NCI-H345 treated with DMSO at 0.1 percent for 48 hours (cell line): ENCODE data around the gene PIEZO1.
A peak's percentile ranks its signal among the peaks of the same experiment; 100 is the strongest.

Source experiments
- DNase-seq: peaks from one replicate; lab custom pipeline; 2025; ENCODE audit not compliant: unreplicated experiment; lab: John Stamatoyannopoulos, UW

Gene PIEZO1

GRCh38 chr16:88817785-88818574, 33.0 kb upstream of the PIEZO1 start:
- no peak for DNase-seq

- no peak for DNase-seq
Observed at GRCh38 chr16:88816736-88817535, 31.9 kb upstream of the PIEZO1 start.

- no peak for DNase-seq
Observed at GRCh38 chr16:88815901-88816589, 31.0 kb upstream of the PIEZO1 start.

- DNase-seq = no peak
Observed at GRCh38 chr16:88815227-88815626, 30.2 kb upstream of the PIEZO1 start.

GRCh38 chr16:88814144-88814502, 29.1 kb upstream of the PIEZO1 start:
- DNase-seq = no peak

GRCh38 chr16:88813269-88814143, 28.5 kb upstream of the PIEZO1 start:
- no peak for DNase-seq

- no peak for DNase-seq
Observed at GRCh38 chr16:88812513-88813268, 27.7 kb upstream of the PIEZO1 start.

- peak; percentile 67 for DNase-seq
Observed at GRCh38 chr16:88811769-88812512, 26.9 kb upstream of the PIEZO1 start, which contains the start of gene APRT. APRT (minus strand) TSS chr16:88811928; CDS start chr16:88811899, 29 bp downstream.

GRCh38 chr16:88810912-88811768, 26.1 kb upstream of the PIEZO1 start:
- DNase-seq = no peak

GRCh38 chr16:88810166-88810911, 25.3 kb upstream of the PIEZO1 start:
- no peak for DNase-seq

GRCh38 chr16:88809676-88810165, 24.7 kb upstream of the PIEZO1 start:
- DNase-seq = no peak

GRCh38 chr16:88809068-88809675, 24.2 kb upstream of the PIEZO1 start:
- no peak for DNase-seq

GRCh38 chr16:88807626-88808453, 22.8 kb upstream of the PIEZO1 start:
- no peak for DNase-seq

- DNase-seq = no peak
Observed at GRCh38 chr16:88807142-88807625, 22.2 kb upstream of the PIEZO1 start.

GRCh38 chr16:88806491-88807111, 21.6 kb upstream of the PIEZO1 start:
- no peak for DNase-seq
